CD1c-positive myeloid dendritic cell (primary cell): ENCODE results near the gene NPPB.
"Not testable (repeated sequence)": the region's sequence is repeated elsewhere in the genome, so short reads cannot be mapped to it uniquely, and the experiment has no call there.

Experiments used
- DNase-seq: peaks from one replicate; pipeline ENCODE4 v3.0.0-alpha.2; 2016; ENCODE audit errors: extremely low spot score

Gene NPPB

GRCh38 chr1:11858613-11858967 lies at the start of gene NPPB:
Gene NPPB, minus strand, starts transcription at chr1:11858945. Its CDS starts 112 bp downstream, at chr1:11858833.
- no peak for DNase-seq

DNA sequence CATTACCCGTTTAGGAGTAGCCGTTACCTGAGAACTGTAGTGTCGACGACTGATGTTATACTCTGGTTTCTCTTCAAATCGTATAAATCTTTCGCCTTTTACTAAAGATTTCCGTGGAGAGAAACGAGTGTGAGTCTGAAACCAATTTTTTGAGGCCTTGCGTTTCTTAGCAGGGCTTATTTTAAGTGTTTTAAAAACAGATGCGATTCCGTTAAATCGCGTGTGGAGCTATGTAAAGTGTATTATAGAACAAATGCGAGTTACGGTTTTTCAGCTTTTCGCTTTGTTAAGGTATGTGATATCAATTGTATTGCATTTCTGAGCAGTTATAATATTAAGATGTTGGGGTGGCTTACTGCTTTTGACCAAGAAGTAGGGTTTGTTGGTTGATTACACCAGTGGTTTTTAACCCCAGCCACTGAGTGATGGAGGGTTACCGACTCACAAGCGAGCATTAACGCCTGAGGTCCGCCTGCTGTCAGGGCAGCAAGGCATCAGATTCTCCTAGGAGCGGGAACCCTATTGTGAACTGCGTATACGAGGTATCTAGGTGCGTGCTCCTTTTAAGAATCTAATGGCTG lies 49.4 kb upstream of the NPPB start:
- peak; percentile 98 for DNase-seq

DNA sequence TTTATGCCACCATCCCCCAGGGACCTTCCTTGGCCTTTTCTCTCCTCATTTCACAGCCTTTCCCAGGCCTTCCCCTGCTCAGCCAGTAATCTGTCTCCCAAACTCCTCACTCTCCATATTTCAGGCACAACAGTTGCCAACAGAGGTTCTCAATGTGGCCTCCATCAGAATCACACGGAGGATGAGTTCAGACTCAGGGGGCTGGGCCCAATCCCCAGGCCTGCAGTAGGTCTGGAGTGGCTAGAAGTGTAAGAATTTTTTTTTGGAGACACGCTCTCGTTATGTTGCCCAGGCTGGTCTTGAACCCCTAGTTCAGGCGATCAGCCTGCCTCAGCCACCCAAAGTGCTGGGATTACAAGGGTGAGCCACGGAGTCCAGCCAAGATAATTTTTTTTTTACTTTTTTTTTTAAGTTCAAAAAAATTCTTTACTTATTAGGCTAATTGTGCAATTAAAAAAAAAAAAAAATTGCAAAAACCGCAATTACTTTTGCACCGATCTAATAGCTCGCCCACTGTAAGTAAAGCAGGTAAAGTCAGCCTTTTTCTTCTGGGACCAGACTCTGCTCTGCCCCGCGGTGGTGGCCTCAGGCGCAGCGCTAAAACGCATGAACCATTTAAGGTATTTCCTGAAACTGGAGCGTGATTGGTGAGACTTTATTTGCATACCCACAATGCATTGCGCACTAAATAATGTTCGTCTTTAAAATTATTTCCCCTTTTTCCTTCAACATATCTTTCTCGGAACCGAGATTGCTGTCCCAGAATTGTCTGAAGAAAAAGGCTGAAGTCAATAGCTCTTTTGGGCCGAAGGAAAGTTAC lies 48.7 kb upstream of the NPPB start:
- peak; percentile 97 for DNase-seq

DNA sequence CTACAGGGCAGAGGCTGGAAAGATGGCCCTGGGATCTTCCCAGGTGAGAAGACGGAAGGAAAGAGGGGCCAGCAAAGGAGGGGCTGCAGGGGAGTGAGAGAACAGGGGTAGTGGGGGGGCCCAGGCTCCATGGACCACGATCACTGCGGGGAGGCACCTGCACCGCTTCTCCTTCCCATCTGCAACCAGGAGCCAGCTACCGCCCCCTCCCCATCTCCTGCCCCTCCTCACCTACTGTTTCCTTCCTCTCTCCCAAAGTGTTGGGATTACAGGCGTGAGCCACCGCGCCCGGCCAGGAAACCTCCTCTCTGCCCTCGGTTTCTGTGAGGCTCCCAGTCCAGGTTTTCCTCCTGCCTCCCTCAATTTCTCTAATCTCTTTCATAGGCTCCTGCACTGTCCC lies 48.1 kb upstream of the NPPB start:
- no peak for DNase-seq

DNA sequence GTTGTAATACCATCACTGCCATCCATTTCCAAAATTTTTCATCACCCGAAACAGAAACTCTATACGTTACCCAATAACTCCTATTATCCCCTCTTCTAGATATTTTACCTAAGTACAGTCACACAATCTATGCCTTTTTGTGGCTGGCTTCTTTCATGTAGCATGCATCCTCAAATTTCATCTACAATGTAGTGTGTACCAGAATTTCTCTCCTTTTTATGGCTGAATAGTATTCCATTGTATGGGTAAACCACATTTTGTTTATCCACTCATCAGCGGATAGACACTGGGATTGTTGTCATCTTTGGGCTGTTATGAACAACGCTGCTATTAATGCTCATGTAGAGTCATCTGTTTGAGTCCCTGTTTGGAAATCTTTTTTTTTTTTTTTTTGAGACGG lies 46.2 kb upstream of the NPPB start:
- DNase-seq = no peak

- DNase-seq = not testable (repeated sequence)
Measured at GRCh38 chr1:11904156-11904555, 45.4 kb upstream of the NPPB start.

GRCh38 chr1:11903210-11903609 lies 44.5 kb upstream of the NPPB start:
- no peak for DNase-seq

- DNase-seq = not testable (repeated sequence)
Measured at GRCh38 chr1:11901446-11901845, 42.7 kb upstream of the NPPB start.

- no peak for DNase-seq
Measured at GRCh38 chr1:11898831-11899467, 40.2 kb upstream of the NPPB start.

DNA sequence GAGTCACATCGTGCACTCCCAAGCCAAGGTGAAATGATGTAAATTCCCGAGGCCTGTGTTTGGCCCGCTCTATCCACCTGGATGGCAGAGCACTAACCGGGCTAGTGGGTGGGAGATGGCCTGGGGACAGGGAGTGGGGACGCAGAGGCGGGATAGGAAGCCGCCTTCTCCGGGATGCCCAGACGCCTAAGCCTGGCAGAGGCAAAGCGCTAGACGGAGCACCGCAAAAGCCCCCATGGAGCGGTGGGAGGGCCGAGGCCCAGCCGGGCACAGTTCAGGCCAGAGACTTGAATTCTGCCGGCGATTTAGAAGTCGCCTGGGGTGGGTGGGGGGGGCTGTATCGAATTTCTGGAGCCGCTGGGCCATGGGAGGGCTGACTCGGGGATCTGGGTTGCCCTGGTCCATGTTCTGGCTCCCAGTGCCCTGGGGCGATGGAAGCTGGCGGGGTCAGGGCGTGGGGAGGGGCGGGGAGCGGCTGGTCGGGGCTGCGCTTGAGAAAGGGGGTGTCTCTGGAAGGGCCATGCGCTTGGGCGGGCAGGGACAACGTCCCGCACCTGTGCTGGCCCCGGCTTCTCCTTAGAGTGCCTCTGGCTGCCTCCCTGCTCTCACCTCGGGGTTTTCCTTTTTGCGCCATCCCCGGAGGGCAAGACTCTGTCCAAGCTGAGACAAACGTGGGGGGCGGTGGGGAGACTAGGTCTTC lies 39.5 kb upstream of the NPPB start:
- no peak for DNase-seq

DNA sequence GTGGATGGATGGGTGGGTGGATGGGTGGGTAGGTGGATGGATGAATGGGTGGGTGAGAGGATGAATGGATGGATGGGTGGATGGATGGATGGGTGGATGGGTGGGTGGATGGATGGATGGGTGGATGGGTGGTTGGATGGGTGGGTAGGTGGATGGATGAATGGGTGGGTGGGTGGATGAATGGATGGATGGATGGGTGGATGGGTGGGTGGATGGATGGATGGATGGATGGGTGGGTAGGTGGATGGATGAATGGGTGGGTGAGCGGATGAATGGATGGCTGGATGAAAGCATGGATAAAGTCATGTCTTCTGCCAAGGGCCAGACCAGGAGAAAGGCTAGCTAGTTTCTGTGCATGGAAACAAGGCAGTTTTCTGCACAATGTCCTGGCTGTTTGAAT lies 35.8 kb upstream of the NPPB start:
- DNase-seq = not testable (repeated sequence)

DNA sequence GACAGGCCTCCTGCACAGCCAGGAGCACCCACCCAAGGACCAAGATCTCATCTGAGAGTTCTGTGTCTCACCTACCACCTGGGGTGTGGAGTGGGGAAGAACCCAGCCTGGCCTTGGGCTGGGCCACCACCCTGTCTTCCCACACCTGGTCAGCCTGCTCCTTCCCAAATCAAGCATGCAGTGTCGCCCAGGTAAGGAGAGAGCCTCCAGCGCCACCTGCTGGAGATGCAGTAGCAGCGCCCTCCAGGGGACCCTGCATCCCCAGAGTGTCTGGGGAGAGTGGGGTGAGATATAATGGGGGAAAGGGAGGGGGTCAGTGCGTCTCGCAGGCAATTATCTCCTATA lies 35.1 kb upstream of the NPPB start:
- peak; percentile 68 for DNase-seq

DNA sequence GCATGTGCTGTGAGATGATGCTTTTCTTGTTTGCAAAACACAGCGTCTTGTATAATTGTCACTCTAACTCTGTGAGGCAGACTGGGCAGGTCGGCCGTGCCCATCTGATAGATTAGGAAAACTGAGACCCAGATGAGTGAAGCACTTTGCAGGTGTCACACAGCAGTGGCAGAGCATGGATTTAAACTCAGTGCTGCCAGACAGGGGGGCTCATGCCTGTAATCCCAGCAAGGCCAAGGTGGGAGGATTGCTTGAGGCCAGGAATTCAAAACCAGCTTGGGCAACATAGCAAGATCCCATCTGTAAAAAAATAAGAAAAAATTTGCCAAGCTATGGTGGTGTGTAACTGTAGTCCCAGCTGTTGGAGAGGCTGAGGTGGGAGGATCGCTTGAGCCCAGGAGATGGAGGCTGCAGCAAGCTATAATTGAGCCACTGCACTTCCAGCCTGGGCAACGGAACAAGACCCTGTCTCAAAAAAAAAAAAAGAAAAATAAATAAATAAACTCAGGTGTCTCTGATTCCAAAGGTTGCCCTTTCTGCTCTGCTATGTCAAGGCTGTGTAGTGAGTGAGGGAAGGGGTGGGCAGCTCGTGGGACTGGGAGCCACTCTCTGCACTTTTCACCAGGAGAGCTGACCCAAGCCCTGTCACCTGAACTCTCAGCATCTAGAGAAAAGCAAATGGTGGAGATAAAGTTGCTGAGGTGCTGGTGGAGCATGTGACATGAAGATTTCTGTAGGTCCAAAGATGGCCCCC lies 32.9 kb upstream of the NPPB start:
- no peak for DNase-seq

GRCh38 chr1:11888877-11889208 lies 30.1 kb upstream of the NPPB start:
- no peak for DNase-seq

- DNase-seq = no peak
Measured at GRCh38 chr1:11888206-11888876, 29.6 kb upstream of the NPPB start.

- DNase-seq = no peak
Measured at GRCh38 chr1:11887666-11888007, 28.9 kb upstream of the NPPB start.

- DNase-seq = no peak
Measured at GRCh38 chr1:11886986-11887665, 28.4 kb upstream of the NPPB start.

GRCh38 chr1:11885916-11886315 lies 27.2 kb upstream of the NPPB start:
- no peak for DNase-seq

GRCh38 chr1:11882814-11883538 lies 24.2 kb upstream of the NPPB start:
- peak; percentile 21 for DNase-seq

GRCh38 chr1:11881749-11882441 lies 23.1 kb upstream of the NPPB start:
- no peak for DNase-seq
